SK-N-SH (cell line): ENCODE data around the gene ANKRD31. TPM values are rescaled to one million over a fixed set of nuclear protein-coding genes. Genes with fewer than 3 reads are reported as not detected.

ENCODE experiments used
- CTCF ChIA-PET: fragments of 300-600, 350-600 bp; formaldehyde crosslinking; extraction: SDS; loops from one replicate; lab custom pipeline; 2021; lab: Yijun Ruan, JAX
- POLR2A ChIA-PET: fragments of 350-600 bp; sonication (Branson Sonifier 250); formaldehyde crosslinking; extraction: SDS; loops from one replicate; lab custom pipeline; 2020; ENCODE audit warnings: antibody characterized with exemption, inconsistent platforms; lab: Yijun Ruan, JAX
- DNase-seq: peaks from one replicate; pipeline ENCODE4 v3.0.0; 2012
- H2AFZ ChIP-seq: fragments of 200-600 bp; sonication (generic); 2 replicates; pipeline ENCODE4 v1.8.1; 2016; ENCODE audit warnings: antibody characterized with exemption, mild to moderate bottlenecking, low read depth
- H3F3A ChIP-seq: fragments of 200-600 bp; sonication (generic); replicated peaks from 2 replicates; pipeline ENCODE3; 2016; ENCODE audit warnings: antibody characterized with exemption, mild to moderate bottlenecking; ENCODE audit not compliant: insufficient read depth
- H3K27ac ChIP-seq, 2 experiments: fragments of 200-500 bp in 1 of 2; fragments of 200-600 bp in 1 of 2; sonication (Bioruptor generic) in 1 of 2; sonication (generic), shearing (Covaris generic) in 1 of 2; 2 replicates each; pipeline versions ENCODE4 v1.5.1 to v1.6.1; 2014 to 2016; ENCODE audit warnings: low read depth in 2 of 2, inconsistent platforms in 1 of 2, low read length in 1 of 2, mild to moderate bottlenecking in 1 of 2, mixed read lengths in 1 of 2
- H3K27me3 ChIP-seq: fragments of 200-600 bp; sonication (generic), shearing (Covaris generic); 2 replicates; pipeline ENCODE4 v1.6.1; 2016; ENCODE audit warnings: mixed run types; ENCODE audit not compliant: insufficient read depth
- H3K36me3 ChIP-seq, 2 experiments: fragments of 200-500 bp in 1 of 2; fragments of 200-600 bp in 1 of 2; sonication (Bioruptor generic) in 1 of 2; sonication (generic) in 1 of 2; replicated peaks in 1 of 2; 2 replicates each; pipeline versions ENCODE3 to v1.5.1; 2014 to 2016; ENCODE audit warnings: low read length in 1 of 2, mild to moderate bottlenecking in 1 of 2; ENCODE audit not compliant: insufficient read depth in 2 of 2, control insufficient read depth in 1 of 2
- H3K4me1 ChIP-seq, 2 experiments: fragments of 200-500 bp in 1 of 2; fragments of 200-600 bp in 1 of 2; sonication (Bioruptor generic) in 1 of 2; sonication (generic), shearing (Covaris generic) in 1 of 2; 2 replicates each; pipeline versions ENCODE4 v1.5.1 to v1.6.1; 2014 to 2016; ENCODE audit warnings: low read depth in 1 of 2, low read length in 1 of 2, mixed run types in 1 of 2; ENCODE audit not compliant: insufficient read depth in 2 of 2, control insufficient read depth in 1 of 2
- H3K4me2 ChIP-seq: fragments of 200-600 bp; sonication (generic), shearing (Covaris generic); 2 replicates; pipeline ENCODE4 v1.6.1; 2017; ENCODE audit warnings: mixed run types
- H3K4me3 ChIP-seq, 2 experiments: fragments of 200-500 bp in 1 of 2; fragments of 200-600 bp in 1 of 2; sonication (Bioruptor generic) in 1 of 2; sonication (generic), shearing (Covaris generic) in 1 of 2; 2 replicates each; pipeline versions ENCODE4 v1.5.1 to v1.8.1; 2014 to 2016; ENCODE audit warnings: low read depth in 2 of 2, inconsistent platforms in 1 of 2, low read length in 1 of 2, mild to moderate bottlenecking in 1 of 2, mixed read lengths in 1 of 2, moderate library complexity in 1 of 2
- H3K79me2 ChIP-seq: fragments of 200-600 bp; sonication (generic); 2 replicates; pipeline ENCODE4 v1.8.1; 2017; ENCODE audit warnings: mild to moderate bottlenecking; ENCODE audit not compliant: insufficient read depth
- H3K9ac ChIP-seq: fragments of 200-600 bp; sonication (generic); 2 replicates; pipeline ENCODE4 v1.6.1; 2017; ENCODE audit warnings: mixed run types
- H3K9me2 ChIP-seq: fragments of 200-600 bp; sonication (generic); 2 replicates; pipeline ENCODE4 v1.6.1; 2017; ENCODE audit warnings: mixed run types
- H3K9me3 ChIP-seq: fragments of 200-600 bp; sonication (generic); 2 replicates; pipeline ENCODE4 v1.6.1; 2017; ENCODE audit warnings: mixed run types, mild to moderate bottlenecking, moderate library complexity
- H4K20me1 ChIP-seq: fragments of 200-600 bp; sonication (generic); 2 replicates; pipeline ENCODE4 v1.6.1; 2017; ENCODE audit warnings: mild to moderate bottlenecking, mixed run types; ENCODE audit not compliant: insufficient read depth
- EP300 ChIP-seq, 2 experiments: IDR thresholded peaks; 2 replicates each; pipeline versions ENCODE4 v1.4.0 to v1.6.1; 2012; ENCODE audit warnings: borderline replicate concordance in 1 of 2, low read depth in 1 of 2, low read length in 1 of 2
- FOSL2 ChIP-seq: IDR thresholded peaks from 2 replicates; pipeline ENCODE4 v1.4.0; 2012; ENCODE audit warnings: low read depth, mild to moderate bottlenecking, moderate library complexity, borderline replicate concordance
- FOXJ3 ChIP-seq: sonication (generic); formaldehyde crosslinking; IDR thresholded peaks from 2 replicates; pipeline ENCODE4 v1.5.1; 2020; ENCODE audit warnings: mild to moderate bottlenecking, missing genetic modification reagents
- GATA2 ChIP-seq: sonication (generic); formaldehyde crosslinking; IDR thresholded peaks from 2 replicates; pipeline ENCODE4 v1.5.0; 2020; ENCODE audit warnings: mild to moderate bottlenecking, missing genetic modification reagents
- MEF2A ChIP-seq: IDR thresholded peaks from 2 replicates; pipeline ENCODE4 v1.4.0; 2012; ENCODE audit warnings: low read depth, borderline replicate concordance
- NFIC ChIP-seq: IDR thresholded peaks from 2 replicates; pipeline ENCODE4 v1.4.0; 2012; ENCODE audit warnings: borderline replicate concordance
- NRF1 ChIP-seq: IDR thresholded peaks from 2 replicates; pipeline ENCODE4 v1.6.1; 2012; ENCODE audit warnings: low read depth, mild to moderate bottlenecking, low read length
- RFX5 ChIP-seq: IDR thresholded peaks from 2 replicates; pipeline ENCODE4 v1.6.1; 2012; ENCODE audit warnings: mild to moderate bottlenecking, improper control_type of control experiment, low read length
- RXRA ChIP-seq: IDR thresholded peaks from 2 replicates; pipeline ENCODE4 v1.4.0; 2012; ENCODE audit warnings: low read depth, mild to moderate bottlenecking, borderline replicate concordance
- TCF12 ChIP-seq: IDR thresholded peaks from 2 replicates; pipeline ENCODE4 v1.4.0; 2012
- WGBS: methylation state at CpG from one replicate; pipeline ENCODE4 v1.1.6; 2017; ENCODE audit warnings: low lambda C conversion rate; 5-methylcytosine and 5-hydroxymethylcytosine counted together
- polyA plus RNA-seq, 3 experiments: library from polyadenylated mRNA; depleted of rRNA; stranded (reverse); fragments of >200 nt; gene quantifications; 2 replicates each; pipeline ENCODE4 v1.2.3, GENCODE V29; 2012
- small RNA-seq, 7 experiments: library from RNA; depleted of rRNA; stranded (forward); fragments of <200 nt; gene quantifications; one replicate each; pipeline ENCODE3, GENCODE V24; 2012
- TF ChIP-seq, protein P1 (sequence below): IDR thresholded peaks from 2 replicates; pipeline ENCODE4 v1.4.0; 2012; ENCODE audit warnings: low read depth, borderline replicate concordance
- TF ChIP-seq, protein P2 (sequence below): IDR thresholded peaks from 2 replicates; pipeline ENCODE4 v1.6.1; 2012; ENCODE audit warnings: mild to moderate bottlenecking, low read depth, low read length, moderate library complexity
- TF ChIP-seq, protein P3 (sequence below): fragments of 150-350 bp; IDR thresholded peaks from 2 replicates; pipeline ENCODE4 v1.6.1; 2017; ENCODE audit warnings: antibody characterized with exemption, low read length, low read depth, borderline replicate concordance

ANKRD31 gene
- polyA plus RNA-seq, 1 of the 3 experiments (the other 2 are of a cell fraction): 0.05 TPM

DNA sequence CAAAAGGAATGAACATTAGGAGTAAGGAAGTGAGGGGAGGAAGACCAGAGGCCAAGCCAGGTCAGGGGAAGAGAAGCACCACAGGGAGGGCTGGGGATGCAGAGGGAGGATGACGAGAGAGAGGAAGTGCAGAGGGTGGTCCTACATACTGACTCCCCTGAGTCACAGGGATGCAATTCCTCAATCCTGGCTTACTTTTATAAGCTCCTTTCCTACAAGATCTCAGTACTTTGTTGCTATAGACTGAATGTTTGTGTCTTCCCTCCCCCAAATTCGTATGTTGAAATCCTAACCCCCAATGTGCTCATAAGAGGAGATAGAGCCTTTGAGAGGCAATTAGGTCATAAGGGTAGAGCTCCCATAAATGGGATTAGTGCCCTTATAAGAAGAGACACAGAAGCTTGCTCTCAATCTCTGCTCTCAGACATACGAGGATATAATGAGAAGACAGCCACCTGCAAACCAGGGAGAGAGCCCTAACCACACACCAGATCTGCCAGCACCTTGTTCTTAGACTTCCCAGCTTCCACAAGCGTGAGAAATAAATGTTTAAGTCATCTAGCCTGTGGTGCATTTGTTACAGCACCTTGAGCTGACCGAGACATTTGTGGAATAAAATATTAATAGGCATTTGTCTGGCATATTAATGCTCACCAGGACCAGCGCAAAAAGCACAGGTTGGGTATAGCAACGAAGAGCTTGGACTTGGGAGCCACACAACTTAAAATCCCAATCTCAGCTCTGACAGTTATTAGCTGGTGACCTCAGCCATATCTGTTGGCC lies 217.7 kb downstream of the ANKRD31 start:
- Histone ChIP-seq H3K4me3 (no peak overlapping the region), H4K20me1 (no peaks in the 10 kb centered on the region), H3K9me3 (no peaks in the 10 kb centered on the region), H3K4me1 (no peaks in the 10 kb centered on the region), H3K9ac (no peak overlapping the region), H3K27ac (no peak overlapping the region), H3K4me2 (no peak overlapping the region), H3K27me3 (no peaks in the 10 kb centered on the region), H2AFZ (no peak overlapping the region), H3F3A (no peaks in the 10 kb centered on the region), H3K36me3 (no peaks in the 10 kb centered on the region), H3K9me2 (no peaks in the 10 kb centered on the region), H3K79me2 (no peaks in the 10 kb centered on the region)
- POLR2A ChIA-PET: no interaction called here
- WGBS: 30% methylated on average over 7 of the region's 7 CpGs
- CTCF ChIA-PET: interaction anchor here (1.0 kb wide), 1 partner anchor 31 kb away, joined by 4 read pairs; no protein-coding TSS in a partner anchor
- no peak for DNase-seq
- TF ChIP-seq FOSL2: no peak
- TF ChIP-seq EP300 (IDR thresholded peaks at IDR 0.05; ENCODE audit: borderline replicate concordance in 1 of 2, low read depth in 1 of 2, low read length in 1 of 2): no peak
- no peak for TF ChIP-seq GATA2 (CRISPR knock-in tag)
- TF ChIP-seq TCF12: no peak
- TF ChIP-seq, protein P1, sequence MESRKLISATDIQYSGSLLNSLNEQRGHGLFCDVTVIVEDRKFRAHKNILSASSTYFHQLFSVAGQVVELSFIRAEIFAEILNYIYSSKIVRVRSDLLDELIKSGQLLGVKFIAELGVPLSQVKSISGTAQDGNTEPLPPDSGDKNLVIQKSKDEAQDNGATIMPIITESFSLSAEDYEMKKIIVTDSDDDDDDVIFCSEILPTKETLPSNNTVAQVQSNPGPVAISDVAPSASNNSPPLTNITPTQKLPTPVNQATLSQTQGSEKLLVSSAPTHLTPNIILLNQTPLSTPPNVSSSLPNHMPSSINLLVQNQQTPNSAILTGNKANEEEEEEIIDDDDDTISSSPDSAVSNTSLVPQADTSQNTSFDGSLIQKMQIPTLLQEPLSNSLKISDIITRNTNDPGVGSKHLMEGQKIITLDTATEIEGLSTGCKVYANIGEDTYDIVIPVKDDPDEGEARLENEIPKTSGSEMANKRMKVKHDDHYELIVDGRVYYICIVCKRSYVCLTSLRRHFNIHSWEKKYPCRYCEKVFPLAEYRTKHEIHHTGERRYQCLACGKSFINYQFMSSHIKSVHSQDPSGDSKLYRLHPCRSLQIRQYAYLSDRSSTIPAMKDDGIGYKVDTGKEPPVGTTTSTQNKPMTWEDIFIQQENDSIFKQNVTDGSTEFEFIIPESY: no peak
- no peak for TF ChIP-seq RXRA
- no peak for TF ChIP-seq RFX5
- TF ChIP-seq, protein P2, sequence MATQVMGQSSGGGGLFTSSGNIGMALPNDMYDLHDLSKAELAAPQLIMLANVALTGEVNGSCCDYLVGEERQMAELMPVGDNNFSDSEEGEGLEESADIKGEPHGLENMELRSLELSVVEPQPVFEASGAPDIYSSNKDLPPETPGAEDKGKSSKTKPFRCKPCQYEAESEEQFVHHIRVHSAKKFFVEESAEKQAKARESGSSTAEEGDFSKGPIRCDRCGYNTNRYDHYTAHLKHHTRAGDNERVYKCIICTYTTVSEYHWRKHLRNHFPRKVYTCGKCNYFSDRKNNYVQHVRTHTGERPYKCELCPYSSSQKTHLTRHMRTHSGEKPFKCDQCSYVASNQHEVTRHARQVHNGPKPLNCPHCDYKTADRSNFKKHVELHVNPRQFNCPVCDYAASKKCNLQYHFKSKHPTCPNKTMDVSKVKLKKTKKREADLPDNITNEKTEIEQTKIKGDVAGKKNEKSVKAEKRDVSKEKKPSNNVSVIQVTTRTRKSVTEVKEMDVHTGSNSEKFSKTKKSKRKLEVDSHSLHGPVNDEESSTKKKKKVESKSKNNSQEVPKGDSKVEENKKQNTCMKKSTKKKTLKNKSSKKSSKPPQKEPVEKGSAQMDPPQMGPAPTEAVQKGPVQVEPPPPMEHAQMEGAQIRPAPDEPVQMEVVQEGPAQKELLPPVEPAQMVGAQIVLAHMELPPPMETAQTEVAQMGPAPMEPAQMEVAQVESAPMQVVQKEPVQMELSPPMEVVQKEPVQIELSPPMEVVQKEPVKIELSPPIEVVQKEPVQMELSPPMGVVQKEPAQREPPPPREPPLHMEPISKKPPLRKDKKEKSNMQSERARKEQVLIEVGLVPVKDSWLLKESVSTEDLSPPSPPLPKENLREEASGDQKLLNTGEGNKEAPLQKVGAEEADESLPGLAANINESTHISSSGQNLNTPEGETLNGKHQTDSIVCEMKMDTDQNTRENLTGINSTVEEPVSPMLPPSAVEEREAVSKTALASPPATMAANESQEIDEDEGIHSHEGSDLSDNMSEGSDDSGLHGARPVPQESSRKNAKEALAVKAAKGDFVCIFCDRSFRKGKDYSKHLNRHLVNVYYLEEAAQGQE: no peak
- TF ChIP-seq NRF1: no peak
- TF ChIP-seq FOXJ3 (CRISPR knock-in tag): no peak
- no peak for TF ChIP-seq NFIC
- TF ChIP-seq, protein P3, sequence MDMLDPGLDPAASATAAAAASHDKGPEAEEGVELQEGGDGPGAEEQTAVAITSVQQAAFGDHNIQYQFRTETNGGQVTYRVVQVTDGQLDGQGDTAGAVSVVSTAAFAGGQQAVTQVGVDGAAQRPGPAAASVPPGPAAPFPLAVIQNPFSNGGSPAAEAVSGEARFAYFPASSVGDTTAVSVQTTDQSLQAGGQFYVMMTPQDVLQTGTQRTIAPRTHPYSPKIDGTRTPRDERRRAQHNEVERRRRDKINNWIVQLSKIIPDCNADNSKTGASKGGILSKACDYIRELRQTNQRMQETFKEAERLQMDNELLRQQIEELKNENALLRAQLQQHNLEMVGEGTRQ: no peak
- no peak for TF ChIP-seq MEF2A

Small RNA genes lying within 50 kb of the gene (small RNA-seq; reads per million reads assigned to genes)
- 0 reads per million in 7 experiments for gene SUMO2P5

Other genes with a start within 250 kb of the ANKRD31 start
- 0.02 and 0.03 TPM in 2 replicates for gene GCNT4, start 184.3 kb downstream of the ANKRD31 start, polyA plus RNA-seq (2012; rRNA removed)
- gene HMGCR, start 100.3 kb upstream of the ANKRD31 start, polyA plus RNA-seq (2012; rRNA removed): 8.2 and 11.0 TPM in 2 replicates